PC-9 (cell line): ENCODE results near the gene HBB. TPM values are rescaled to one million over a fixed set of nuclear protein-coding genes. Genes with fewer than 3 reads are reported as not detected.

Experiments used
- BruUV-seq: library from RNA; stranded (reverse); fragments of 400-500 nt; replicated peaks from 2 replicates; lab custom pipeline; 2021; lab: Mats Ljungman, UMichigan
- CTCF ChIA-PET: fragments of 300-600 bp; sonication (Branson Sonifier 250); formaldehyde crosslinking; loops from one replicate; lab custom pipeline; 2022; ENCODE audit warnings: antibody characterized with exemption; lab: Charles Lee
- POLR2A ChIA-PET: fragments of 300-600 bp; sonication (Branson Sonifier 250); formaldehyde crosslinking; loops from one replicate; lab custom pipeline; 2022; ENCODE audit warnings: antibody characterized with exemption; ENCODE audit not compliant: unreplicated experiment; lab: Charles Lee
- DNase-seq, 2 experiments: peaks; one replicate each; pipeline versions ENCODE4 v3.0.0 to v3.0.0-alpha.2; 2015 to 2022; ENCODE audit warnings: mixed read lengths in 1 of 2
- H2AFZ ChIP-seq: fragments of 200-600 bp; sonication (generic); 2 replicates; pipeline ENCODE4 v1.8.1; 2017; ENCODE audit warnings: antibody characterized with exemption
- H3F3A ChIP-seq: fragments of 200-600 bp; sonication (generic); 2 replicates; pipeline ENCODE4 v1.8.1; 2017; ENCODE audit warnings: antibody characterized with exemption, mild to moderate bottlenecking, low read depth; ENCODE audit not compliant: insufficient read depth
- H3K27ac ChIP-seq: fragments of 200-600 bp; sonication (generic); 2 replicates; pipeline ENCODE4 v1.6.1; 2016; ENCODE audit warnings: mixed run types
- H3K27me3 ChIP-seq: fragments of 200-600 bp; sonication (generic); 2 replicates; pipeline ENCODE4 v1.6.1; 2016; ENCODE audit warnings: low read depth, mixed run types; ENCODE audit not compliant: insufficient read depth
- H3K36me3 ChIP-seq: fragments of 200-600 bp; sonication (generic); 2 replicates; pipeline ENCODE4 v1.6.1; 2016; ENCODE audit warnings: low read depth, mixed run types
- H3K4me1 ChIP-seq: fragments of 200-600 bp; sonication (generic); replicated peaks from 2 replicates; pipeline ENCODE4 v1.6.1; 2016; ENCODE audit warnings: mixed run types; ENCODE audit not compliant: insufficient read depth
- H3K4me2 ChIP-seq: fragments of 200-600 bp; sonication (generic); 2 replicates; pipeline ENCODE4 v1.6.1; 2017; ENCODE audit warnings: mixed run types
- H3K4me3 ChIP-seq: fragments of 200-600 bp; sonication (generic); 2 replicates; pipeline ENCODE4 v1.6.1; 2016; ENCODE audit warnings: mixed run types
- H3K79me2 ChIP-seq: fragments of 200-600 bp; sonication (generic); 2 replicates; pipeline ENCODE4 v1.6.1; 2017; ENCODE audit warnings: low read depth, mixed run types
- H3K9me2 ChIP-seq: fragments of 200-600 bp; sonication (generic); 2 replicates; pipeline ENCODE4 v1.8.1; 2017; ENCODE audit warnings: mild to moderate bottlenecking; ENCODE audit not compliant: insufficient read depth
- H3K9me3 ChIP-seq: fragments of 200-600 bp; sonication (generic); 2 replicates; pipeline ENCODE4 v1.8.1; 2016; ENCODE audit warnings: low read depth; ENCODE audit not compliant: insufficient read depth
- H4K20me1 ChIP-seq: fragments of 200-600 bp; sonication (generic); 2 replicates; pipeline ENCODE4 v1.8.1; 2017; ENCODE audit not compliant: insufficient read depth
- CTCF ChIP-seq: fragments of 200-600 bp; sonication (generic); conservative IDR thresholded peaks from 2 replicates; pipeline ENCODE4 v1.6.1; 2017; ENCODE audit warnings: mixed run types, antibody characterized with exemption, mild to moderate bottlenecking, moderate library complexity
- EZH2 ChIP-seq: fragments of 200-600 bp; sonication (generic); IDR thresholded peaks from 2 replicates; pipeline ENCODE4 v1.8.0; 2017; ENCODE audit warnings: antibody characterized with exemption, low read depth
- intact Hi-C: fragments of 100-400 bp; cut with micrococcal nuclease; formaldehyde crosslinking; loops from one replicate; pipeline ENCODE4 v1.10.0; 2022; ENCODE audit not compliant: unreplicated experiment
- total RNA-seq: library from RNA; stranded (reverse); gene quantifications from 2 replicates; pipeline ENCODE4 v1.2.3, GENCODE V29; 2021

HBB gene
- total RNA-seq, 1 experiment from 2014 or later = not detected

- CTCF ChIA-PET = no interaction called here
- no peak within 1 kb of the TSS for H3K27ac ChIP-seq
- no peak within 1 kb of the TSS for H3K4me2 ChIP-seq
- intact Hi-C loops = no loop called here
- H3K9me2 ChIP-seq = no peaks in the 10 kb centered on the region
- BruUV-seq = no TSS peak
- POLR2A ChIA-PET = no interaction called here
- no peaks in the 10 kb centered on the region for H4K20me1 ChIP-seq
- H2AFZ ChIP-seq = no peak within 1 kb of the TSS
- H3K27me3 ChIP-seq = no peaks in the 10 kb centered on the region
- H3F3A ChIP-seq = no peaks in the 10 kb centered on the region
- no peaks in the 10 kb centered on the region for H3K36me3 ChIP-seq
- H3K79me2 ChIP-seq = no peaks in the 10 kb centered on the region
- no peaks in the 10 kb centered on the region for H3K4me1 ChIP-seq
- DNase-seq = no peak
- H3K9me3 ChIP-seq = no peaks in the 10 kb centered on the region
- no peak within 1 kb of the TSS for H3K4me3 ChIP-seq
- TF ChIP-seq EZH2 (no peak), CTCF (no peak)
Measured at GRCh38 chr11:5234381-5234834, 7.5 kb upstream of the HBB start, which contains the start of gene HBD. HBD (minus strand) TSS chr11:5234483; CDS start chr11:5234433, 50 bp downstream.

GRCh38 chr11:5233307-5233706 is 6.4 kb upstream of the HBB start:
- ChIA-PET CTCF (no interaction called here), POLR2A (no interaction called here)
- H3K79me2 ChIP-seq = no peaks in the 10 kb centered on the region
- no peaks in the 10 kb centered on the region for H4K20me1 ChIP-seq
- no peaks in the 10 kb centered on the region for H3K9me3 ChIP-seq
- TF ChIP-seq EZH2 = no peak
- no peak for TF ChIP-seq CTCF
- H3K36me3 ChIP-seq = no peaks in the 10 kb centered on the region
- H3K4me2 ChIP-seq = no peak overlapping the region
- H3F3A ChIP-seq = no peaks in the 10 kb centered on the region
- no peak overlapping the region for H3K27ac ChIP-seq
- BruUV-seq = no TSS peak
- H3K27me3 ChIP-seq = no peaks in the 10 kb centered on the region
- no peak overlapping the region for H3K4me3 ChIP-seq
- intact Hi-C loops = no loop called here
- no peak overlapping the region for H2AFZ ChIP-seq
- DNase-seq = no peak
- no peaks in the 10 kb centered on the region for H3K4me1 ChIP-seq
- no peaks in the 10 kb centered on the region for H3K9me2 ChIP-seq

GRCh38 chr11:5232821-5233220 is 6.0 kb upstream of the HBB start:
- H3K9me2 ChIP-seq = no peaks in the 10 kb centered on the region
- H2AFZ ChIP-seq = no peak overlapping the region
- H3K27ac ChIP-seq = no peak overlapping the region
- H3K4me2 ChIP-seq = no peak overlapping the region
- H3K79me2 ChIP-seq = no peaks in the 10 kb centered on the region
- intact Hi-C loops = no loop called here
- no peaks in the 10 kb centered on the region for H4K20me1 ChIP-seq
- ChIA-PET POLR2A (no interaction called here), CTCF (no interaction called here)
- H3K27me3 ChIP-seq = no peaks in the 10 kb centered on the region
- H3F3A ChIP-seq = no peaks in the 10 kb centered on the region
- DNase-seq = no peak
- no peaks in the 10 kb centered on the region for H3K9me3 ChIP-seq
- no peaks in the 10 kb centered on the region for H3K36me3 ChIP-seq
- no TSS peak for BruUV-seq
- TF ChIP-seq EZH2 (no peak), CTCF (no peak)
- H3K4me1 ChIP-seq = no peaks in the 10 kb centered on the region
- no peak overlapping the region for H3K4me3 ChIP-seq
